ENCODE results near the gene BUD23. TPM values are rescaled to one million over a fixed set of nuclear protein-coding genes. Genes with fewer than 3 reads are reported as not detected.

The BUD23 gene
- total and polyA plus RNA-seq, 10 donors: 44.2 to 71.4 (median 54.6) TPM

DNA sequence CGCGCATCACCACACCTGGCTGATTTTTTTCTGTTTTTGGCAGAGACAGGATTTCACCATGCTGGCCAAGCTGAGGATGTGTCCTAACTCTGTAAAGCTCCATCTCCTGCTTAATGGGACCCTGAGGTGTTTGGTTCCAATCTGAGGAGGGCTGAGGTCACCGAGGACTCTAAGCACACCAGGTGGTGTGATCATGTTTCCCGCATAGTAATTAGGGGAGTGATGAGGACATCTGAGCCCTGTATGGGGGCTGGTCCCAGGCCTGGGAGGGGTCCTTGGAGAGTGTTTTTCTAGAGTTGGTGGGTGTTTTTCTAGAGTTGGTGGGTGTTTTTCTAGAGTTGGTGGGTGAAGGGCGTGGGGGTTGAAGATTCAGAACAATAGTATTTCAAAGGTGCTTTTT is 58.2 kb downstream of the BUD23 start:
- DNase-seq: no peak
- intact Hi-C loops (cut with DNase I; ENCODE audit: low total_unique reads): no loop called here
- TF ChIP-seq, protein P1, sequence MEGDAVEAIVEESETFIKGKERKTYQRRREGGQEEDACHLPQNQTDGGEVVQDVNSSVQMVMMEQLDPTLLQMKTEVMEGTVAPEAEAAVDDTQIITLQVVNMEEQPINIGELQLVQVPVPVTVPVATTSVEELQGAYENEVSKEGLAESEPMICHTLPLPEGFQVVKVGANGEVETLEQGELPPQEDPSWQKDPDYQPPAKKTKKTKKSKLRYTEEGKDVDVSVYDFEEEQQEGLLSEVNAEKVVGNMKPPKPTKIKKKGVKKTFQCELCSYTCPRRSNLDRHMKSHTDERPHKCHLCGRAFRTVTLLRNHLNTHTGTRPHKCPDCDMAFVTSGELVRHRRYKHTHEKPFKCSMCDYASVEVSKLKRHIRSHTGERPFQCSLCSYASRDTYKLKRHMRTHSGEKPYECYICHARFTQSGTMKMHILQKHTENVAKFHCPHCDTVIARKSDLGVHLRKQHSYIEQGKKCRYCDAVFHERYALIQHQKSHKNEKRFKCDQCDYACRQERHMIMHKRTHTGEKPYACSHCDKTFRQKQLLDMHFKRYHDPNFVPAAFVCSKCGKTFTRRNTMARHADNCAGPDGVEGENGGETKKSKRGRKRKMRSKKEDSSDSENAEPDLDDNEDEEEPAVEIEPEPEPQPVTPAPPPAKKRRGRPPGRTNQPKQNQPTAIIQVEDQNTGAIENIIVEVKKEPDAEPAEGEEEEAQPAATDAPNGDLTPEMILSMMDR (IDR thresholded peaks at IDR 0.05 in 8 of 11, conservative IDR thresholded peaks at IDR 0.05 in 3 of 11): no peak
- TF ChIP-seq POLR2A (IDR thresholded peaks at IDR 0.05): no peak
- no peak for TF ChIP-seq POLR2AphosphoS5 (IDR thresholded peaks at IDR 0.05)

DNA sequence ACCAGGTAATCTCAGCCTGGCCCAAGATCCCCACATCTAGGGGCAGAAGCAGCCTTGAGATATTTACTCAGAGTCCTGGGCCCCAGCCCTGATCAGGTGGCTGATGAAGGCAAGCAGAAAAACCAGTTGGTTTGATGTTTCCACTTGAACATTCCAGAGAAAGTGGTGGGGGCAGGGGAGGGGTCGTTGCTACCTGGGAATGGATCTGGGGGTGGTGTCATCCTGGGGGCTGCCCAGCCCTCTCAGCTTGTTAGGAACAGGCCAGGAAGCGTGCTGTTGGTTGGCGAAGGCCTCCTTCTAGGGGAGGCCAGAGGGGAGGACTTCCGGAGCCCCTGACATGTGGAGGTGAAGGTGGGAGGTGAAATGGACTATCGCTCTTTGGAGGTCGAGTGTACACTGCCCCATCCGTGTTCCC is 58.9 kb downstream of the BUD23 start:
- Histone ChIP-seq H3K36me3 (peaks cover 0 to 3% (median under 1%) of the 10 kb centered on the region in 6 donors), H3K9me3 (no peaks in the 10 kb centered on the region), H3K4me3 (no peak overlapping the region), H3K4me1 (peaks cover 6 to 30% (median 19%) of the 10 kb centered on the region in 6 donors), H3K27ac (no peak overlapping the region), H3K27me3 (replicated peaks in 1 of 7) (peaks cover 0 to 3% (median 0%) of the 10 kb centered on the region in 7 donors)
- 52 to 64% (median 55%) methylated on average over 7 of the region's 7 CpGs for WGBS, 5 donors
- TF ChIP-seq POLR2A (IDR thresholded peaks at IDR 0.05) (no peak), POLR2AphosphoS5 (IDR thresholded peaks at IDR 0.05) (no peak)
- TF ChIP-seq, protein P1 (IDR thresholded peaks at IDR 0.05 in 8 of 11, conservative IDR thresholded peaks at IDR 0.05 in 3 of 11): no peak
- DNase-seq: no peak
- intact Hi-C loops (cut with DNase I; ENCODE audit: low total_unique reads): no loop called here

More for the DNA sequence above, 58.2 kb downstream of the BUD23 start:
- H3K27ac ChIP-seq: no peak overlapping the region
- peaks cover 0 to 3% (median 0%) of the 10 kb centered on the region in 7 donors for H3K27me3 ChIP-seq (replicated peaks in 1 of 7)
- 88 to 94% (median 91%) methylated on average over 5 of the region's 5 CpGs for WGBS, 5 donors
- H3K9me3 ChIP-seq: no peaks in the 10 kb centered on the region
- no peak overlapping the region for H3K4me3 ChIP-seq
- peaks cover 0 to 10% (median 5%) of the 10 kb centered on the region in 6 donors for H3K36me3 ChIP-seq
- peaks cover 6 to 37% (median 23%) of the 10 kb centered on the region in 6 donors for H3K4me1 ChIP-seq

DNA sequence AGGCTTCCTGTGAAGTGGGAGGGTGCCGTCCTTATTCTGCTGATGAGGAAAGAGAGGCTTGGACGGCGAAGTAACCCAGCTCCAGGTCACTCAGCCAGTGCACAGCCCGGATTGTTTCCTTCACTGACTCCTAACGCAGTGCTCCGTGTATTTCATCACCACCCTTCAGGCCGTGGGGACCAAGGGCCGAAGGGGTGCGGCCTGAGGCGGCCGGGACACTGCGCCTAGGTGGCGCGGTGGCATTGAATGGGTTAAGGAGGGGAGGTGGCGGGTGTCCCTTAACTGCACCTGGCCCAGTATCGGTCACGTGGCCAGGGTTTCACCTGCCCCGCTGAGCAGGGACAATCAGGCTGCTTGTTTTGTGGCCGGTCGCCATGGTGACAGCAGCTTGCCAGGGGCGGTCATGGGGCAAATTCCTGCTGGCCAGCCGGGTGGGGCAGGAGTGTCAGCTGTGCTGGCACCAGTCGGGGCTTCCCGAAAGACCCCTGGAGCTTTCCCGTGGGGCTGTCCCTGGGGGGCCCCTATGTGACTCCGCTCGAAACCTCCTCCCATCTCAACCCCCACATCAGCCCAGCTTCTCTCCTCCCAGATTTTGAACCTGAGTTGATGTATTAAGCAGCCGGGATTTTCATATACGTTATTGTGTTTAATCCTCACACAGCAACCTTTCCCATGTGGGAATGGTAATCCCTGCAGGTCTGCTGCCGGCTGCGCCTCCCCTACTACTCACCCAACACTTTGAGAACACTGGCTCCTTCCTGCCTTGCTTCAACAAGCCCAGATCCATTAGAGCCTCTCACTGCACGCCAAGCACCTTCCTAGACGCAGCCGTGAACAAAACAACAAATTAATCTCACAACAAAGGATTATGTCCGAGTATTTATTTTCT is 59.6 kb downstream of the BUD23 start:
- H3K27me3 ChIP-seq (replicated peaks in 1 of 7): peaks cover 0 to 3% (median 0%) of the 10 kb centered on the region in 7 donors
- intact Hi-C loops (cut with DNase I; ENCODE audit: low total_unique reads): no loop called here
- H3K4me1 ChIP-seq: peaks cover under 1 to 24% (median 13%) of the 10 kb centered on the region in 6 donors
- peak; percentile 81 for DNase-seq
- no peak overlapping the region for H3K4me3 ChIP-seq
- H3K36me3 ChIP-seq: no peaks in the 10 kb centered on the region
- no peaks in the 10 kb centered on the region for H3K9me3 ChIP-seq
- TF ChIP-seq, protein P1 (IDR thresholded peaks at IDR 0.05 in 8 of 11, conservative IDR thresholded peaks at IDR 0.05 in 3 of 11): no peak
- TF ChIP-seq POLR2AphosphoS5 (IDR thresholded peaks at IDR 0.05): peak in 1 of 3 donors; percentile 60
- H3K27ac ChIP-seq: no peak overlapping the region
- 40 to 61% (median 58%) methylated on average over 21 to 35 of the region's 35 CpGs for WGBS, 5 donors

DNA sequence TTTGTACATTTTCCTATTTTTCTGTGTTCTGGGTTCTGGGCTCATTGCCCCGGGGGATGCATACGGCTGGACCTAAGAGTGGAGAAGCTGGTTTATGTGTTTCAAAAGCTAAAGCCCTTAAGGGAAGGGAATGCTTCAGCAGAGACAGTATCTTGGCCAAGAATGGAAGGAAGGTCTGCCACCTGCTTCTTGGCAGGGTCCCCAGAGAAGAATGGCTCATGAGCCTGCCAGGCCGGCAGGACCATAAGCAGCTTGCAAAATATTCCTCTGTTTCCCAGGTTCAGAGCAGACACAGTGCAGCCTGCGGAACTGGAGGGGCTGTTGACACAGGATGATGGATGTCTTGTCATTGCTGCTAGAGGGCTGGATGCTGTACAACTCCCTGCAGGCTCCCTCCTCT is 63.0 kb downstream of the BUD23 start:
- Histone ChIP-seq H3K27ac (no peak overlapping the region), H3K9me3 (no peaks in the 10 kb centered on the region), H3K4me1 (peaks cover 0 to 12% (median 8%) of the 10 kb centered on the region in 6 donors), H3K27me3 (replicated peaks in 1 of 7) (peaks cover 0 to 3% (median 0%) of the 10 kb centered on the region in 7 donors), H3K36me3 (no peaks in the 10 kb centered on the region), H3K4me3 (no peak overlapping the region)
- intact Hi-C loops (cut with DNase I; ENCODE audit: low total_unique reads): no loop called here
- TF ChIP-seq POLR2AphosphoS5 (IDR thresholded peaks at IDR 0.05): no peak
- TF ChIP-seq, protein P1 (IDR thresholded peaks at IDR 0.05 in 8 of 11, conservative IDR thresholded peaks at IDR 0.05 in 3 of 11): no peak
- no peak for TF ChIP-seq POLR2A (IDR thresholded peaks at IDR 0.05)
- DNase-seq: no peak
- WGBS, 5 donors: 81 to 88% (median 85%) methylated on average over 4 of the region's 4 CpGs

All from spleen (tissue), 11 donors.